ELF-1 (cell line): ENCODE data around the gene GLT8D1.

Experiments used
- DNase-seq: peaks from one replicate; pipeline ENCODE4 v3.0.0-alpha.2; 2016; ENCODE audit warnings: low read depth, low spot score

Gene GLT8D1

GRCh38 chr3:52712291-52713212 lies 7.0 kb upstream of the GLT8D1 start:
- DNase-seq = no peak

DNA sequence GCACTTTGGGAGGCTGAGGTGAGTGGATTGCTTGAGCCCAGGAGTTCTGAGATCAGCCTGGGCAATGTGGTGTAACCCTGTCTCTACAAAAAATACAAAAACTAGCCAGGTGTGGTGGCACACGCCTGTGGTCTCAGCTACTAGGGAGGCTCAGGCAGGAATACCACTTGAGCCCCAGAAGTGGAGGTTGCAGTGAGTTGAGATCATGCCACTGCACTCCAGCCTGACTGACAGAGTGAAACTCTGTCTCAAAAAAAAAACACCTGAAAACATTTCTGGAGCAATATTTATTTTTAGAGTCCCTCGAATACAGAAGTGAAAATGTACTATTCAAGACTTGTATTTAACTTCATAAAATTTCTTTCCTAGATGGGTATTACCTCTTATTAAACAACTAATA lies 4.9 kb upstream of the GLT8D1 start:
- no peak for DNase-seq

DNA sequence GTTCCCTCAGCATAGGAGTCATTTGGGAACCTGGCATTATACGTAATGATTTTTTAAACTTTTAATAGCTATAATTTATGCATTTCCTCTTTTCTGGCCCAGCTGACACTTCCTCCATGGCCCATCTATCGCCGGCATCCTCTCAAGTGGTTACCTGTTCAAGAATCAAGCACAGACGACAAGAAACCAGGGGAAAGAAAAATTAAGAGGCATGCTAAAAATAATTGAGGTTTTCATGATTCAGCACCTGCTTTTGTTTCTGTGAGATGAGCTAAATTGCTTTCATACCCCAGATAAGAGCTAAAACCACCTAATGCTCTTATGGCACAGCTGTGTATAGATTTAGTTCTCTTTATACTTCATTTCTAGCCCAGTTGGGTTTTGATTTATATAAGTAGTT lies 2.0 kb upstream of the GLT8D1 start:
- DNase-seq = no peak

DNA sequence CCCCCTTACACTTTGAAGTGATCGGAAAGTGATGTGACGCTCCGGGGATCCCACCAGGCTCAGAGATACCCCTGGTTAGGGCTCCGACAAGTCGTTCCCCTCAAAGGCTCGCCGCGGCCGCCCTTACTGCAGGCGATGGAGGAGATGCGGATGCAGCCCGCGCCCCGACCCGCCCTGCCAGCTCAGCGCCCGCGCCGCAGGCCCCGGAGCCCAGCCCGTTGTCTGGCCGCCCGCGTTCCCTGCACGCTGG lies 228 bp downstream of the GLT8D1 start:
- DNase-seq = no peak

DNA sequence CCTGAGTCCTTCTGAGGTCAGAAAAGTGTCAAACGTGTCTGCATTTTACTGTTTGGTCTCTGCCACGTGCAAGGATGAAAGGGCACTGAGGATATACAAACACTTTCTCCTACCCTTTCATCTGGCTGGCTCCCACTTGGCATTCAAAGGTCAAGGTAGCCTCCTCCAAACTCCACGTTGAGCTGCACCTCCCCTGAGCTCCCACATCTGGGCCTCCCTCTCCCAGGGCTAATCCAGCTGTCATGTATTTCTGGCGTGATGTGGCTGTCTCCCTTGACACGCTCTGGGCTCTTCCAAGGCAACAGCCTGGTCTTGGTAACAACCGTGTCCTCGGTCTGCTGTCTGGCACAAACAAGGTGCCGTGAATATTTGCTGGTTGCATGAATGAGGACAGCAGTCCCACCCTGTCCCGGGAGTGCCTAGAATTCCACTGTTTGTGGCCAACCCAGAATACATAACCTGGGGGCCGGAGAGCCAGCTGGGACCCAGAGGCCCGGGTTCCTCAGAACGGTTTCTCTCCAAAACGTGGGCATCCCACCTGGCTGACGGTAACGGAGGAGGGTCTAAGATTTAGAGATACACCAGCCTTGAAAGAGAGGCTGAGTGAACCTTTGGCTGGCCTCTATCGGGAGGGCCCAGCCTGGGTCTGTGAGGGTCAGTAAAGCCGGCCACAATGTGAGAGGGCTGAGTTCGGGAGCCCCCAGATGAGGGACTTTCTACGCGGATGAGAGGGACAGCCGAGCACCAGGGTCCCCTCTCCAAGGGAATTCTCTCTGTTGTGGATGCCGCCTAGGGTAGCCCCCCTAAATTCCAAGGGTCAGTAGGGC lies 767 bp downstream of the GLT8D1 start:
- DNase-seq = peak; percentile 34

DNA sequence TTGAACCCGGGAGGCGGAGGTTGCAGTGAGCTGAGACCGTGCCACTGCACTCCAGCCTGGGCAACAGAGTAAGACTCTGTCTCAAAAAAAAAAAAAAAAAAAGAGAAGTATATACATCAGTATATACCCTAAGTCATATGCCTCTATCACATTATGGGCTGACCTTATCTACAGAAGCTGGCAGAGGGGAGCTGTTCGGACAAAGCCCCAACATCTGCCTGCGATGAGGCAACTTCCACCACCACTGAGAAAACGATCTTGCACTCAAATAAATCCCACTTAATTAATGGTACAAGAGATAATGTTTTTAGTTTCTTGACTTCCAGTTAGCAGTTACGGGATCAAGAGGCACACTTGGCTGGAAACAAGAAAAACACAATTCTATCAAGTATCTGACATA lies 2.2 kb downstream of the GLT8D1 start:
- no peak for DNase-seq

DNA sequence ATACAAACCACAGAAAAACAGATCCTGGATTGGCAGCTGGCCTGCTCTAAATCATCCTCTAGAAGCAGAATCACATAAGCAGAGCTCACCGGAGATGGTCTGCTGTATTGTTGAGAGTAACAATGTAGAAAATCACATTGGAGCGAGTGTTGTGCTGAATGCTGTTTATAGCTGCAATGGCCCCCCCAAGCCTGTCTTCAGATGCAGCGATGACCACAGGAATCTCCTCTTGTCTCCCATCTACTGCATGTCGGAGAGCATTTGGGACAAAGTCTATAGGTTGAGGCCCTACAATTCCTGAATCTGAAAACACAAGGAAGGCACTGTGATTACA lies 8.0 kb downstream of the GLT8D1 start:
- no peak for DNase-seq

- DNase-seq = no peak
These were observed 8.6 kb downstream of the GLT8D1 start for GRCh38 chr3:52696830-52697631.

- no peak for DNase-seq
These were observed 9.6 kb downstream of the GLT8D1 start for GRCh38 chr3:52695798-52696671.

GRCh38 chr3:52694528-52695189 lies 10.9 kb downstream of the GLT8D1 start:
- no peak for DNase-seq

- no peak for DNase-seq
These were observed 12.5 kb downstream of the GLT8D1 start for GRCh38 chr3:52693071-52693470.

DNA sequence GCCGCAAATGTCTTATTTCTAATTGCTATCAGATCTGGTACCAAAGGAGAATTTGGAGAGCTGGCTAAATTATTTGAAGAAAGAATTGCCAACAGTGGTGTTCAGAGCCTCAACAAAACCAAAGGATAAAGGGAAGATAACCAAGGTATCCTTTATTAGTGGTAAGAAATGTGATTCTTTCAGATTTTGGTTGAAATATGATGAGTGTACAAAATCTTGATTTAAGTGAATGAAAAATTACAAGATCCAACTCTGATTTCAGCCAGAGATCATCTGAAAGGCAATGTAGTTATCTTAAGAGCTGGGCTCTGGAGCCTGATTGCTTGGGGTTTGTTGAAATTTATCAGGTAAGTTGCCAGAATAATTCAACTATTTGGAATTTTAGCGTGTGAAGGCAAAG lies 15.0 kb downstream of the GLT8D1 start:
- no peak for DNase-seq

DNA sequence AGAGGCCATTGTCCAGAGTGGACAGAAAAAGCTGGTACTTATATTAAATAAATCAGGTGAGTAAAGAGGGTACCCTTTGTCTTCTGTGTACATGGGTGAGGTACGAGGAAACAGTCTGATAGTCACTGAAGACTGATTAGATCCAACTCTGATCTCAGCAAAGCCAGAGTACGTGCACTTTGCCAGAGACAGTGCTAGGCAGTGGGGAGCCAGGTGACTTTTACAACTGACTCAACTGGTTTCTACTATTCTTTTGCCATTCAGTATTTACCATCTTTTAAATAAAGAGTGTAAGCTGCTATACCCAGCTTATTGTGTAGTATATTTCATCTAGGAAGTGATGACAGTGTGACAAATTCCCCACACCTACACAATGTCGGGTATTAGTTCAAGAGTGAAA lies 16.4 kb downstream of the GLT8D1 start:
- no peak for DNase-seq

GRCh38 chr3:52688266-52688665 lies 17.3 kb downstream of the GLT8D1 start:
- no peak for DNase-seq

DNA sequence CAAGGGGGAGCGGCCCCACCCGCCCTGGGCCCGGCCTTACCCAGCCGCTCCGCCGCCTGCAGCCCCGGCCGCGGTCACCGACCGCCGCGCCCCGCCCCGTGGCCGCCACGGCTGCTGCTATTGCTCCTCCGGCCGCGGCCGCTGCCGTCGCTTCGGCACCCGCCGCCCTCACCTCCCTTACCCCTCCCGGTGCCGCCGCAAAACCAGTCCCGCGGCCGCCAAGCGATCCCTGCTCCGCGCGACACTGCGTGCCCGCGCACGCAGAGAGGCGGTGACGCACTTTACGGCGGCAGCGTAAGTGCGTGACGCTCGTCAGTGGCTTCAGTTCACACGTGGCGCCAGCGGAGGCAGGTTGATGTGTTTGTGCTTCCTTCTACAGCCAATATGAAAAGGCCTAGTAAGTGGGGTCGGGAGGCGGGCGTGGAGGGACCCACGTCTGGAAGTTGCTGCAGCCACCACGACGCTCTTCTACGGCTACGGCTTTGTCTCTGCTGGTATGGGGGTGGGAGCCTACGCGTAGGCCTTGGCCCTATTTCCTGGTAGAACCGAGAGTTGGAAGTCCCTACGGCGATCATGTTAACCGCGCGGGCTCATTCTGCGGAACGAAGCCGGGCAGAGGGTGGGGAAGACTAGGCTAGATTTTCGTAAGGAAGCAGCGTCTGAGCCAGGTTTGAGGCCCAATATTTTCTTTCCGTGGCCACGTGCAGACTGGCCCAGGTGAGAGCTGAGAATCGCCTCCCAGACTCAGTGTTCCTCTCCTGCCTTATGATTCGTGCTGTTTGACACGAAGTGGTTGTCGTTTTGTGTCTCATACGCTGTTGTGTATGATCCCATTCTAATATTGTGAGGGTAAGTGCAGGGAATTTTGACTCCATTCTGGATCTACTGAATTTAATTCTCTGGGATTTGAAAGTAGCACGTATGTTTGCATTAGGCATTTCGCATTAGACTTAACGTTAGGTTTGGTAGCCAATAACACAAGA lies 19.6 kb downstream of the GLT8D1 start, which contains the start of the genes GNL3 and PBRM1:
TSS of gene GNL3 (plus strand) at position 324 of the 983 bp plus-strand sequence. CDS start at position 385, 61 bp downstream.
TSS of gene PBRM1 (minus strand) at position 205 of the 983 bp plus-strand sequence.
- peak; percentile 95 for DNase-seq

GRCh38 chr3:52685285-52685708 lies 20.3 kb downstream of the GLT8D1 start:
- peak; percentile 83 for DNase-seq

GRCh38 chr3:52684184-52684583 lies 21.4 kb downstream of the GLT8D1 start:
- no peak for DNase-seq

DNA sequence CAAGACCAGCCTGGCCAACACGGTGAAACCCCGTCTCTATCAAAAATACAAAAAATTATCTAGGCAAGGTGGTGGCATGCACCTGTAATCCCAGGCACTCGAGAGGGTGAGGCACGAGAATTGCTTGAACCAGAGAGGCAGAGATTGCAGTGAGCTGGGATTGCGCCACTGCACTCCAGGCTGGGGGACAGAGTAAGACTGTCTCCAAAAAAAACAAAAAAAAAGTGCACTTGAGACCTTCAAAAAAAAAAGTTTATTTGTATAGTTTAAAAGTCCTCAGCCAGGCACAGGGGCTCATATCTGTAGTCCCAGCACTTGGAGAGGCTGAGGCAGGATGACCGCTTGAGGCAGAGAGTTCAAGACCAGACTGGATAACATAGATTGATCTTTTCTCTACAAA lies 22.0 kb downstream of the GLT8D1 start:
- no peak for DNase-seq

DNA sequence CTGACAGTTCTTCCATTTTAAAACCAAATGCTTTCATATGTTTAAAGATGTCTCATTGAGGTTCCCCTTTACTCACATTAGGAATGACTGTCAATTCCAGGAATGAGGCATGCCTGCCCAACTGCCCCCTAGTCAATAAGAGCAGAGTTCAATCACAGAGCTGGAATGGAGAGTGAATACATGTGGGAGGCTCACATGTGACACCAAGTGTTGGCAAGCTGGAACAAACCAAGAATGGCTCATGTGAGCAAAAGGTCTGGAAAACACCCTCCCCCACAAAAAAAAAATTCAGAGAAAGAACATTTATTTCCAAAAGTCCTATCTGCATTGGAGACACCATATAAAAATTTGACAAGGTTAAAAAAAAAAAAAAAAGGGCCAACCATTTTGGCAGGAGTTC lies 23.6 kb downstream of the GLT8D1 start:
- peak; percentile 4 for DNase-seq
